ENCODE results near the gene TTC9B. TPM values are rescaled to one million over a fixed set of nuclear protein-coding genes. Genes with fewer than 3 reads are reported as not detected.

Gene TTC9B
- total and polyA plus RNA-seq, 2 experiments from 2014 or later, result 0.63 to 1.0 TPM

DNA sequence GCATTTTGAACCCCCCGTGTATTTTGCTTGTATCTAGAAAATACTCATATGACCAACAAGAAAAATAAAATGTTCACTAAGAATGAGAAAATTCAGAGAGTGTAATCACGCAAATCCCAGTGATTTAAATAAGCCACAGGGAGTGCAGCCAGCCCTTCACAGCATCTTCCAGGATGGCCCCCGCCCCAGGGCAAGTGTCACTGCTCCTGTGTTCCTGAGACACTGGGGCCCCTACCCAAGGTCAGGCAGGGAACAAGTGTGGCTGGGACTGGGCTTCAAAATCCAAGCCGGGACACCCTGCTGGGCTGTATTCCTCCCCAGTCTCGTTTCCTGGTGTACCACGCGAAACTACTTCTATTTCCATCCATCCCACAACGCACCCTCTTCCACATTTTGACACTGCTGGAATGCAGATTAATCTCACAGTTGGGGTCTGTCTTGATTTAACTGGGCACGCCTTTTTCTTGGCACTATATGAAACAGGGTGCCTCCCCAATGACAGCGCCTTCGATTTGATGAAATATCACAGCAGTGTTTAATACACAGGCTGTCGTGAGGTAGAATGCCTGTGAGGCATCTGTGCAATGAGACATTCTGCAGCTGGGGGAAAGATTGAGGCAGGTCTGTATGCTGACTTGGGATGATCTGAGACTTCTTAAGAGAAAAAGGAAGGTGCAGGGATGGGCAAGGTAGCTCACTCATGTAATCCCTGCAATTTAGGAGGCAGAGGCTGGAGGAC lies 26.6 kb upstream of the TTC9B start (continued):
- TF ChIP-seq NANOG (IDR thresholded peaks at IDR 0.05; ENCODE audit: borderline replicate concordance) (no peak), STAT1 (IDR thresholded peaks at IDR 0.05; ENCODE audit: unreplicated experiment) (no peak), ZNF114 (CRISPR knock-in tag; IDR thresholded peaks at IDR 0.05) (no peak), EZH2phosphoT487 (IDR thresholded peaks at IDR 0.05; ENCODE audit: unreplicated experiment) (no peak)
- TF ChIP-seq, protein P1, sequence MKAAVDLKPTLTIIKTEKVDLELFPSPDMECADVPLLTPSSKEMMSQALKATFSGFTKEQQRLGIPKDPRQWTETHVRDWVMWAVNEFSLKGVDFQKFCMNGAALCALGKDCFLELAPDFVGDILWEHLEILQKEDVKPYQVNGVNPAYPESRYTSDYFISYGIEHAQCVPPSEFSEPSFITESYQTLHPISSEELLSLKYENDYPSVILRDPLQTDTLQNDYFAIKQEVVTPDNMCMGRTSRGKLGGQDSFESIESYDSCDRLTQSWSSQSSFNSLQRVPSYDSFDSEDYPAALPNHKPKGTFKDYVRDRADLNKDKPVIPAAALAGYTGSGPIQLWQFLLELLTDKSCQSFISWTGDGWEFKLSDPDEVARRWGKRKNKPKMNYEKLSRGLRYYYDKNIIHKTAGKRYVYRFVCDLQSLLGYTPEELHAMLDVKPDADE (IDR thresholded peaks at IDR 0.05), result no peak

DNA sequence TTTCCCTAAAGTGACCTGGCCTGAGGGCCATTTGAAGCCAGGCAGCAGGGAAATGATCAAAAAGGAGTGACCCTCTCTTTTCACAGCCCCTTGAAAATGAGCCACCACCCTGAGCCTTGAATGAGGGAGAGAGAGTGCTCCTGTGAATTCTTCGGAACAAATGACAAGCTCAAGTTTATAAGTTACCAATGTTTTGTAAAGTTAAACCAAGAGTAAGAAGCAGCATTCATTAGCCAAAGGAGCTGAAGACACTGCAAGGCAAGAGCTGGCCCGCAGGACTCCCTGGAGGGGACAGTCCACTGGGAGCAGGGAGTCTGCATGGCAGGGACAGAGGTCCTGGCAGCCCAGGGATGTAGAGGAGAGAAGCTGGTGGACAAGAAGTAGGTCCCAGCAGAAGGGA lies 25.0 kb upstream of the TTC9B start:
- no peak overlapping the region for H3K27ac ChIP-seq (ENCODE audit: low read depth)
- H3K4me3 ChIP-seq, result no peak overlapping the region
- H3F3A ChIP-seq (replicated peaks; ENCODE audit: low read depth), result no peaks in the 10 kb centered on the region
- peaks cover 2% of the 10 kb centered on the region for H3K27me3 Mint-ChIP-seq (ENCODE audit: insufficient read depth, low read depth, poor library complexity)
- H3K27ac Mint-ChIP-seq, result no peak overlapping the region
- peaks cover 11% of the 10 kb centered on the region for H3K36me3 Mint-ChIP-seq (ENCODE audit: low read depth)
- H2AFZ ChIP-seq, result no peak overlapping the region
- ATAC-seq, result no peak
- no peak overlapping the region for H3K4me3 Mint-ChIP-seq
- no peaks in the 10 kb centered on the region for H3K9me2 ChIP-seq (ENCODE audit: insufficient read depth)
- H3K4me2 ChIP-seq, result no peak overlapping the region
- peaks cover 7% of the 10 kb centered on the region for H3K4me1 Mint-ChIP-seq
- peaks cover 6% of the 10 kb centered on the region; the same call in 1 of the 2 replicates for H4K20me1 ChIP-seq (replicated peaks; ENCODE audit: insufficient read depth)
- DNase-seq (ENCODE audit: low spot score), result no peak
- H3K79me2 ChIP-seq (replicated peaks; ENCODE audit: insufficient read depth), result no peaks in the 10 kb centered on the region
- no peaks in the 10 kb centered on the region; the same call in 1 of the 2 replicates for H3K36me3 ChIP-seq (ENCODE audit: insufficient read depth)
- H3K4me1 ChIP-seq (ENCODE audit: insufficient read depth), result no peaks in the 10 kb centered on the region
- TF ChIP-seq JUNB (IDR thresholded peaks at IDR 0.05; ENCODE audit: unreplicated experiment), result no peak
- H3K27me3 ChIP-seq (ENCODE audit: insufficient read depth), result no peaks in the 10 kb centered on the region
- no peaks in the 10 kb centered on the region for H3K9me3 Mint-ChIP-seq

DNA sequence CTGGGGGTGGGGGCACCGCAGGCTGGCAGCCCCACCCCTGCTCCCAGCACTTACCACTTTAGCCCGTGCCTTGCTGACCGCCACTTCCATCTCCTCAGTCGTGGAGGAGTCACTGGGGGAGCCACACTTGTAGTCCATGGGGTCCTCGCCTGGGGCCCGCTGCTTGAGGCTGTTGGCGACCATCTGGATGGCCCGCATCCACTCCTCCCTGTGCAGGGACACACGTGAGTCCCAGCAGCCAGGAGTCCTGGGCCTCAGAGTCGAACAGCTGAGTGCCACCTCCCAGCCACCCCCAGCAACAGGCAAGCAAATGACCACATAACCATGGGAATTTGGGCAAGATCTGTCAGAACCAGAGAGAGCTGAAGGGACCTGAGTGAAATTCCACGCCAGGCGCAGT lies 24.3 kb upstream of the TTC9B start:
- DNase-seq (ENCODE audit: low spot score) (no peak), ATAC-seq (no peak)
- Mint-ChIP-seq H3K36me3 (ENCODE audit: low read depth) (peaks cover 16% of the 10 kb centered on the region), H3K4me3 (no peak overlapping the region), H3K27ac (no peak overlapping the region), H3K27me3 (ENCODE audit: insufficient read depth, low read depth, poor library complexity) (peaks cover 4% of the 10 kb centered on the region), H3K4me1 (peaks cover 7% of the 10 kb centered on the region), H3K9me3 (no peaks in the 10 kb centered on the region)
- Histone ChIP-seq H3K9me2 (ENCODE audit: insufficient read depth) (no peaks in the 10 kb centered on the region), H3K4me2 (no peak overlapping the region), H3F3A (replicated peaks; ENCODE audit: low read depth) (no peaks in the 10 kb centered on the region), H4K20me1 (replicated peaks; ENCODE audit: insufficient read depth) (peaks cover 6% of the 10 kb centered on the region; the same call in 1 of the 2 replicates), H2AFZ (no peak overlapping the region), H3K4me3 (no peak overlapping the region), H3K27me3 (ENCODE audit: insufficient read depth) (no peaks in the 10 kb centered on the region), H3K4me1 (ENCODE audit: insufficient read depth) (no peaks in the 10 kb centered on the region), H3K36me3 (ENCODE audit: insufficient read depth) (no peaks in the 10 kb centered on the region; the same call in 1 of the 2 replicates), H3K79me2 (replicated peaks; ENCODE audit: insufficient read depth) (no peaks in the 10 kb centered on the region), H3K27ac (ENCODE audit: low read depth) (no peak overlapping the region)
- TF ChIP-seq JUNB (IDR thresholded peaks at IDR 0.05; ENCODE audit: unreplicated experiment), result no peak
- TF ChIP-seq, protein P1 (IDR thresholded peaks at IDR 0.05), result no peak
- TF ChIP-seq EZH2phosphoT487 (IDR thresholded peaks at IDR 0.05; ENCODE audit: unreplicated experiment), result no peak
- TF ChIP-seq ZNF331 (CRISPR knock-in tag; IDR thresholded peaks at IDR 0.05; ENCODE audit: low read depth), result no peak
- TF ChIP-seq, protein P2, sequence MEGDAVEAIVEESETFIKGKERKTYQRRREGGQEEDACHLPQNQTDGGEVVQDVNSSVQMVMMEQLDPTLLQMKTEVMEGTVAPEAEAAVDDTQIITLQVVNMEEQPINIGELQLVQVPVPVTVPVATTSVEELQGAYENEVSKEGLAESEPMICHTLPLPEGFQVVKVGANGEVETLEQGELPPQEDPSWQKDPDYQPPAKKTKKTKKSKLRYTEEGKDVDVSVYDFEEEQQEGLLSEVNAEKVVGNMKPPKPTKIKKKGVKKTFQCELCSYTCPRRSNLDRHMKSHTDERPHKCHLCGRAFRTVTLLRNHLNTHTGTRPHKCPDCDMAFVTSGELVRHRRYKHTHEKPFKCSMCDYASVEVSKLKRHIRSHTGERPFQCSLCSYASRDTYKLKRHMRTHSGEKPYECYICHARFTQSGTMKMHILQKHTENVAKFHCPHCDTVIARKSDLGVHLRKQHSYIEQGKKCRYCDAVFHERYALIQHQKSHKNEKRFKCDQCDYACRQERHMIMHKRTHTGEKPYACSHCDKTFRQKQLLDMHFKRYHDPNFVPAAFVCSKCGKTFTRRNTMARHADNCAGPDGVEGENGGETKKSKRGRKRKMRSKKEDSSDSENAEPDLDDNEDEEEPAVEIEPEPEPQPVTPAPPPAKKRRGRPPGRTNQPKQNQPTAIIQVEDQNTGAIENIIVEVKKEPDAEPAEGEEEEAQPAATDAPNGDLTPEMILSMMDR (conservative IDR thresholded peaks at IDR 0.05; ENCODE audit: low read depth in 2 of 2), result no peak
- TF ChIP-seq, protein P3, sequence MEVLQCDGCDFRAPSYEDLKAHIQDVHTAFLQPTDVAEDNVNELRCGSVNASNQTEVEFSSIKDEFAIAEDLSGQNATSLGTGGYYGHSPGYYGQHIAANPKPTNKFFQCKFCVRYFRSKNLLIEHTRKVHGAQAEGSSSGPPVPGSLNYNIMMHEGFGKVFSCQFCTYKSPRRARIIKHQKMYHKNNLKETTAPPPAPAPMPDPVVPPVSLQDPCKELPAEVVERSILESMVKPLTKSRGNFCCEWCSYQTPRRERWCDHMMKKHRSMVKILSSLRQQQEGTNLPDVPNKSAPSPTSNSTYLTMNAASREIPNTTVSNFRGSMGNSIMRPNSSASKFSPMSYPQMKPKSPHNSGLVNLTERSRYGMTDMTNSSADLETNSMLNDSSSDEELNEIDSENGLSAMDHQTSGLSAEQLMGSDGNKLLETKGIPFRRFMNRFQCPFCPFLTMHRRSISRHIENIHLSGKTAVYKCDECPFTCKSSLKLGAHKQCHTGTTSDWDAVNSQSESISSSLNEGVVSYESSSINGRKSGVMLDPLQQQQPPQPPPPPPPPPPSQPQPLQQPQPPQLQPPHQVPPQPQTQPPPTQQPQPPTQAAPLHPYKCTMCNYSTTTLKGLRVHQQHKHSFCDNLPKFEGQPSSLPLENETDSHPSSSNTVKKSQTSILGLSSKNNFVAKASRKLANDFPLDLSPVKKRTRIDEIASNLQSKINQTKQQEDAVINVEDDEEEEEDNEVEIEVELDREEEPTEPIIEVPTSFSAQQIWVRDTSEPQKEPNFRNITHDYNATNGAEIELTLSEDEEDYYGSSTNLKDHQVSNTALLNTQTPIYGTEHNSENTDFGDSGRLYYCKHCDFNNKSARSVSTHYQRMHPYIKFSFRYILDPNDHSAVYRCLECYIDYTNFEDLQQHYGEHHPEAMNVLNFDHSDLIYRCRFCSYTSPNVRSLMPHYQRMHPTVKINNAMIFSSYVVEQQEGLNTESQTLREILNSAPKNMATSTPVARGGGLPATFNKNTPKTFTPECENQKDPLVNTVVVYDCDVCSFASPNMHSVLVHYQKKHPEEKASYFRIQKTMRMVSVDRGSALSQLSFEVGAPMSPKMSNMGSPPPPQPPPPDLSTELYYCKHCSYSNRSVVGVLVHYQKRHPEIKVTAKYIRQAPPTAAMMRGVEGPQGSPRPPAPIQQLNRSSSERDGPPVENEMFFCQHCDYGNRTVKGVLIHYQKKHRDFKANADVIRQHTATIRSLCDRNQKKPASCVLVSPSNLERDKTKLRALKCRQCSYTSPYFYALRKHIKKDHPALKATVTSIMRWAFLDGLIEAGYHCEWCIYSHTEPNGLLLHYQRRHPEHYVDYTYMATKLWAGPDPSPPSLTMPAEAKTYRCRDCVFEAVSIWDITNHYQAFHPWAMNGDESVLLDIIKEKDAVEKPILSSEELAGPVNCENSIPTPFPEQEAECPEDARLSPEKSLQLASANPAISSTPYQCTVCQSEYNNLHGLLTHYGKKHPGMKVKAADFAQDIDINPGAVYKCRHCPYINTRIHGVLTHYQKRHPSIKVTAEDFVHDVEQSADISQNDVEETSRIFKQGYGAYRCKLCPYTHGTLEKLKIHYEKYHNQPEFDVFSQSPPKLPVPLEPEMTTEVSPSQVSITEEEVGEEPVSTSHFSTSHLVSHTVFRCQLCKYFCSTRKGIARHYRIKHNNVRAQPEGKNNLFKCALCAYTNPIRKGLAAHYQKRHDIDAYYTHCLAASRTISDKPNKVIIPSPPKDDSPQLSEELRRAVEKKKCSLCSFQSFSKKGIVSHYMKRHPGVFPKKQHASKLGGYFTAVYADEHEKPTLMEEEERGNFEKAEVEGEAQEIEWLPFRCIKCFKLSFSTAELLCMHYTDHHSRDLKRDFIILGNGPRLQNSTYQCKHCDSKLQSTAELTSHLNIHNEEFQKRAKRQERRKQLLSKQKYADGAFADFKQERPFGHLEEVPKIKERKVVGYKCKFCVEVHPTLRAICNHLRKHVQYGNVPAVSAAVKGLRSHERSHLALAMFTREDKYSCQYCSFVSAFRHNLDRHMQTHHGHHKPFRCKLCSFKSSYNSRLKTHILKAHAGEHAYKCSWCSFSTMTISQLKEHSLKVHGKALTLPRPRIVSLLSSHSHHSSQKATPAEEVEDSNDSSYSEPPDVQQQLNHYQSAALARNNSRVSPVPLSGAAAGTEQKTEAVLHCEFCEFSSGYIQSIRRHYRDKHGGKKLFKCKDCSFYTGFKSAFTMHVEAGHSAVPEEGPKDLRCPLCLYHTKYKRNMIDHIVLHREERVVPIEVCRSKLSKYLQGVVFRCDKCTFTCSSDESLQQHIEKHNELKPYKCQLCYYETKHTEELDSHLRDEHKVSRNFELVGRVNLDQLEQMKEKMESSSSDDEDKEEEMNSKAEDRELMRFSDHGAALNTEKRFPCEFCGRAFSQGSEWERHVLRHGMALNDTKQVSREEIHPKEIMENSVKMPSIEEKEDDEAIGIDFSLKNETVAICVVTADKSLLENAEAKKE (CRISPR knock-in tag; IDR thresholded peaks at IDR 0.05), result no peak
